PC-9 (cell line): ENCODE data around the gene KIF26B. TPM values are rescaled to one million over a fixed set of nuclear protein-coding genes. Genes with fewer than 3 reads are reported as not detected.

ENCODE experiments used
- BruUV-seq: library from RNA; stranded (reverse); fragments of 400-500 nt; replicated peaks from 2 replicates; lab custom pipeline; 2021; lab: Mats Ljungman, UMichigan
- CTCF ChIA-PET: fragments of 300-600 bp; sonication (Branson Sonifier 250); formaldehyde crosslinking; loops from one replicate; lab custom pipeline; 2022; ENCODE audit warnings: antibody characterized with exemption; lab: Charles Lee
- POLR2A ChIA-PET: fragments of 300-600 bp; sonication (Branson Sonifier 250); formaldehyde crosslinking; loops from one replicate; lab custom pipeline; 2022; ENCODE audit warnings: antibody characterized with exemption; ENCODE audit not compliant: unreplicated experiment; lab: Charles Lee
- DNase-seq, 2 experiments: peaks; one replicate each; pipeline versions ENCODE4 v3.0.0 to v3.0.0-alpha.2; 2015 to 2022; ENCODE audit warnings: mixed read lengths in 1 of 2
- H2AFZ ChIP-seq: fragments of 200-600 bp; sonication (generic); 2 replicates; pipeline ENCODE4 v1.8.1; 2017; ENCODE audit warnings: antibody characterized with exemption
- H3F3A ChIP-seq: fragments of 200-600 bp; sonication (generic); 2 replicates; pipeline ENCODE4 v1.8.1; 2017; ENCODE audit warnings: antibody characterized with exemption, mild to moderate bottlenecking, low read depth; ENCODE audit not compliant: insufficient read depth
- H3K27ac ChIP-seq: fragments of 200-600 bp; sonication (generic); 2 replicates; pipeline ENCODE4 v1.6.1; 2016; ENCODE audit warnings: mixed run types
- H3K27me3 ChIP-seq: fragments of 200-600 bp; sonication (generic); 2 replicates; pipeline ENCODE4 v1.6.1; 2016; ENCODE audit warnings: low read depth, mixed run types; ENCODE audit not compliant: insufficient read depth
- H3K36me3 ChIP-seq: fragments of 200-600 bp; sonication (generic); 2 replicates; pipeline ENCODE4 v1.6.1; 2016; ENCODE audit warnings: low read depth, mixed run types
- H3K4me1 ChIP-seq: fragments of 200-600 bp; sonication (generic); replicated peaks from 2 replicates; pipeline ENCODE4 v1.6.1; 2016; ENCODE audit warnings: mixed run types; ENCODE audit not compliant: insufficient read depth
- H3K4me2 ChIP-seq: fragments of 200-600 bp; sonication (generic); 2 replicates; pipeline ENCODE4 v1.6.1; 2017; ENCODE audit warnings: mixed run types
- H3K4me3 ChIP-seq: fragments of 200-600 bp; sonication (generic); 2 replicates; pipeline ENCODE4 v1.6.1; 2016; ENCODE audit warnings: mixed run types
- H3K79me2 ChIP-seq: fragments of 200-600 bp; sonication (generic); 2 replicates; pipeline ENCODE4 v1.6.1; 2017; ENCODE audit warnings: low read depth, mixed run types
- H3K9me2 ChIP-seq: fragments of 200-600 bp; sonication (generic); 2 replicates; pipeline ENCODE4 v1.8.1; 2017; ENCODE audit warnings: mild to moderate bottlenecking; ENCODE audit not compliant: insufficient read depth
- H3K9me3 ChIP-seq: fragments of 200-600 bp; sonication (generic); 2 replicates; pipeline ENCODE4 v1.8.1; 2016; ENCODE audit warnings: low read depth; ENCODE audit not compliant: insufficient read depth
- H4K20me1 ChIP-seq: fragments of 200-600 bp; sonication (generic); 2 replicates; pipeline ENCODE4 v1.8.1; 2017; ENCODE audit not compliant: insufficient read depth
- CTCF ChIP-seq: fragments of 200-600 bp; sonication (generic); conservative IDR thresholded peaks from 2 replicates; pipeline ENCODE4 v1.6.1; 2017; ENCODE audit warnings: mixed run types, antibody characterized with exemption, mild to moderate bottlenecking, moderate library complexity
- EZH2 ChIP-seq: fragments of 200-600 bp; sonication (generic); IDR thresholded peaks from 2 replicates; pipeline ENCODE4 v1.8.0; 2017; ENCODE audit warnings: antibody characterized with exemption, low read depth
- intact Hi-C: fragments of 100-400 bp; cut with micrococcal nuclease; formaldehyde crosslinking; loops from one replicate; pipeline ENCODE4 v1.10.0; 2022; ENCODE audit not compliant: unreplicated experiment
- total RNA-seq: library from RNA; stranded (reverse); gene quantifications from 2 replicates; pipeline ENCODE4 v1.2.3, GENCODE V29; 2021

Gene KIF26B
- total RNA-seq, 1 experiment from 2014 or later: 0.11 TPM

GRCh38 chr1:245701631-245702030 is 546.8 kb downstream of the KIF26B start:
- peaks cover 83% of the 10 kb centered on the region for H3K27me3 ChIP-seq
- BruUV-seq: no TSS peak
- no peaks in the 10 kb centered on the region for H4K20me1 ChIP-seq
- DNase-seq: no peak
- no peaks in the 10 kb centered on the region for H3K79me2 ChIP-seq
- no peak overlapping the region for H3K4me2 ChIP-seq
- intact Hi-C loops: no loop called here
- H3K9me2 ChIP-seq: no peaks in the 10 kb centered on the region
- H3K36me3 ChIP-seq: no peaks in the 10 kb centered on the region
- no peak overlapping the region for H3K27ac ChIP-seq
- no peak overlapping the region for H2AFZ ChIP-seq
- no peaks in the 10 kb centered on the region for H3K4me1 ChIP-seq
- TF ChIP-seq CTCF (no peak), EZH2 (no peak)
- CTCF ChIA-PET: interaction anchor here (0.6 kb wide), 1 partner anchor 472 kb away, joined by 3 read pairs; no protein-coding TSS in a partner anchor
- H3F3A ChIP-seq: no peaks in the 10 kb centered on the region
- no peaks in the 10 kb centered on the region for H3K9me3 ChIP-seq
- no peak overlapping the region for H3K4me3 ChIP-seq
- POLR2A ChIA-PET: no interaction called here

GRCh38 chr1:245702346-245702745 is 547.6 kb downstream of the KIF26B start:
- H3K27me3 ChIP-seq: peaks cover 83% of the 10 kb centered on the region
- TF ChIP-seq EZH2: no peak
- TF ChIP-seq CTCF: no peak
- no peaks in the 10 kb centered on the region for H3K4me1 ChIP-seq
- DNase-seq: no peak
- no peaks in the 10 kb centered on the region for H3K9me2 ChIP-seq
- CTCF ChIA-PET: no interaction called here
- no peaks in the 10 kb centered on the region for H3K36me3 ChIP-seq
- no peak overlapping the region for H3K4me3 ChIP-seq
- H3K79me2 ChIP-seq: no peaks in the 10 kb centered on the region
- H4K20me1 ChIP-seq: no peaks in the 10 kb centered on the region
- no peaks in the 10 kb centered on the region for H3K9me3 ChIP-seq
- no peak overlapping the region for H3K4me2 ChIP-seq
- no peak overlapping the region for H2AFZ ChIP-seq
- POLR2A ChIA-PET: no interaction called here
- no peak overlapping the region for H3K27ac ChIP-seq
- no peaks in the 10 kb centered on the region for H3F3A ChIP-seq
- intact Hi-C loops: no loop called here
- BruUV-seq: no TSS peak

- H3K79me2 ChIP-seq: no peaks in the 10 kb centered on the region
- no peaks in the 10 kb centered on the region for H3K9me3 ChIP-seq
- no peak overlapping the region for H3K4me2 ChIP-seq
- H3K27ac ChIP-seq: no peak overlapping the region
- no peaks in the 10 kb centered on the region for H3K4me1 ChIP-seq
- H3F3A ChIP-seq: no peaks in the 10 kb centered on the region
- H3K36me3 ChIP-seq: no peaks in the 10 kb centered on the region
- BruUV-seq: no TSS peak
- POLR2A ChIA-PET: no interaction called here
- intact Hi-C loops: no loop called here
- H3K4me3 ChIP-seq: no peak overlapping the region
- no peak for TF ChIP-seq EZH2
- TF ChIP-seq CTCF: no peak
- H3K9me2 ChIP-seq: no peaks in the 10 kb centered on the region
- no peak overlapping the region for H2AFZ ChIP-seq
- CTCF ChIA-PET: no interaction called here
- no peaks in the 10 kb centered on the region for H4K20me1 ChIP-seq
- DNase-seq: no peak
- H3K27me3 ChIP-seq: peaks cover 86% of the 10 kb centered on the region
These were observed 549.6 kb downstream of the KIF26B start for GRCh38 chr1:245704341-245704740.
